ENCODE results near the gene ARTN. TPM values are rescaled to one million over a fixed set of nuclear protein-coding genes. Genes with fewer than 3 reads are reported as not detected.

Gene ARTN
- not detected in 2 replicates for total RNA-seq

GRCh38 chr1:43933386-43934100, at the start of gene ARTN:
ARTN (plus strand) TSS chr1:43933801; CDS start chr1:43935657, 1,856 bp downstream.

GRCh38 chr1:43946236-43947060, 12.8 kb downstream of the ARTN start, which contains the start of gene IPO13:
IPO13 (plus strand) TSS chr1:43946950; CDS start chr1:43947601, 651 bp downstream.

GRCh38 chr1:43969746-43970466, 36.3 kb downstream of the ARTN start, which contains the start of gene DPH2:
DPH2 (plus strand) TSS chr1:43970010; CDS start chr1:43970176, 166 bp downstream.

GRCh38 chr1:43974443-43975248, 41.0 kb downstream of the ARTN start, which contains the start of gene ATP6V0B:
ATP6V0B (plus strand) TSS chr1:43974960; CDS start chr1:43975041, 81 bp downstream.

GRCh38 chr1:43978551-43979260, 45.1 kb downstream of the ARTN start, which contains the start of gene B4GALT2:
B4GALT2 (plus strand) TSS chr1:43979210; CDS start chr1:43981161, 1,951 bp downstream.

Other genes starting within 250 kb of the ARTN start
- 14.8 and 22.6 TPM in 2 replicates for gene ST3GAL3, start 226.3 kb upstream of the ARTN start, total RNA-seq
- gene IPO13, start 13.1 kb downstream of the ARTN start, total RNA-seq: 19.9 and 20.3 TPM in 2 replicates
- gene DPH2, start 36.2 kb downstream of the ARTN start, total RNA-seq: 10.1 and 19.7 TPM in 2 replicates
- gene ATP6V0B, start 41.2 kb downstream of the ARTN start, total RNA-seq: 125 and 162 TPM in 2 replicates
- gene B4GALT2, start 45.4 kb downstream of the ARTN start, total RNA-seq: 75.3 and 79.8 TPM in 2 replicates
- 2.3 and 4.5 TPM in 2 replicates for gene CCDC24, start 57.8 kb downstream of the ARTN start, total RNA-seq
- gene SLC6A9, start 97.7 kb downstream of the ARTN start, total RNA-seq: 2.1 and 4.2 TPM in 2 replicates
- gene KLF17, start 185.0 kb downstream of the ARTN start, total RNA-seq: under 0.01 and 0.19 TPM in 2 replicates
- gene KLF18, start 207.8 kb downstream of the ARTN start, total RNA-seq: not detected in 2 replicates

All from regular cardiac myocyte (primary cell).